Chondrocyte (in vitro differentiated cells): Measurements from ENCODE around the gene POMGNT2. TPM values are rescaled to one million over a fixed set of nuclear protein-coding genes. Genes with fewer than 3 reads are reported as not detected.

Experiments
- DNase-seq: peaks from one replicate; pipeline ENCODE4 v3.0.0; 2021; ENCODE audit warnings: mixed read lengths, low spot score
- H3K27ac Mint-ChIP-seq: one replicate; pipeline ENCODE4 v1.8.0; 2021; ENCODE audit warnings: mild to moderate bottlenecking, moderate library complexity, mixed read lengths; ENCODE audit not compliant: unreplicated experiment
- H3K27me3 Mint-ChIP-seq: 2 replicates; pipeline ENCODE4 v1.8.0; 2021; ENCODE audit warnings: low read depth, mixed read lengths
- H3K36me3 Mint-ChIP-seq: 2 replicates; pipeline ENCODE4 v1.8.0; 2021; ENCODE audit warnings: low read depth, mixed read lengths
- H3K4me1 Mint-ChIP-seq: 2 replicates; pipeline ENCODE4 v1.8.0; 2021; ENCODE audit warnings: low read depth, mild to moderate bottlenecking, mixed read lengths
- H3K4me3 Mint-ChIP-seq: one replicate; pipeline ENCODE4 v1.8.0; 2021; ENCODE audit warnings: mild to moderate bottlenecking, moderate library complexity, mixed read lengths; ENCODE audit not compliant: unreplicated experiment
- H3K9me3 Mint-ChIP-seq: 2 replicates; pipeline ENCODE4 v1.8.0; 2021; ENCODE audit warnings: low read depth, mixed read lengths
- total RNA-seq: library from RNA; stranded (reverse); gene quantifications from 3 replicates; pipeline ENCODE4 v1.2.1, GENCODE V29; 2021
- TF ChIP-seq, protein P1 (sequence below): fragments of 200-600 bp; sonication (generic); IDR thresholded peaks from 2 replicates; pipeline ENCODE4 v1.5.0; 2021; ENCODE audit warnings: antibody characterized with exemption, mild to moderate bottlenecking, moderate library complexity

Gene POMGNT2
- total RNA-seq, 1 donor from 2014 or later = 14.3 TPM

- Mint-ChIP-seq H3K27me3 (peaks cover 8% of the 10 kb centered on the region), H3K27ac (no peak overlapping the region), H3K4me3 (no peak overlapping the region), H3K4me1 (no peaks in the 10 kb centered on the region), H3K9me3 (no peaks in the 10 kb centered on the region), H3K36me3 (no peaks in the 10 kb centered on the region)
- TF ChIP-seq, protein P1, sequence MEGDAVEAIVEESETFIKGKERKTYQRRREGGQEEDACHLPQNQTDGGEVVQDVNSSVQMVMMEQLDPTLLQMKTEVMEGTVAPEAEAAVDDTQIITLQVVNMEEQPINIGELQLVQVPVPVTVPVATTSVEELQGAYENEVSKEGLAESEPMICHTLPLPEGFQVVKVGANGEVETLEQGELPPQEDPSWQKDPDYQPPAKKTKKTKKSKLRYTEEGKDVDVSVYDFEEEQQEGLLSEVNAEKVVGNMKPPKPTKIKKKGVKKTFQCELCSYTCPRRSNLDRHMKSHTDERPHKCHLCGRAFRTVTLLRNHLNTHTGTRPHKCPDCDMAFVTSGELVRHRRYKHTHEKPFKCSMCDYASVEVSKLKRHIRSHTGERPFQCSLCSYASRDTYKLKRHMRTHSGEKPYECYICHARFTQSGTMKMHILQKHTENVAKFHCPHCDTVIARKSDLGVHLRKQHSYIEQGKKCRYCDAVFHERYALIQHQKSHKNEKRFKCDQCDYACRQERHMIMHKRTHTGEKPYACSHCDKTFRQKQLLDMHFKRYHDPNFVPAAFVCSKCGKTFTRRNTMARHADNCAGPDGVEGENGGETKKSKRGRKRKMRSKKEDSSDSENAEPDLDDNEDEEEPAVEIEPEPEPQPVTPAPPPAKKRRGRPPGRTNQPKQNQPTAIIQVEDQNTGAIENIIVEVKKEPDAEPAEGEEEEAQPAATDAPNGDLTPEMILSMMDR = no peak
- DNase-seq = no peak
These were observed 70.0 kb downstream of the POMGNT2 start for GRCh38 chr3:43035801-43036365.

DNA sequence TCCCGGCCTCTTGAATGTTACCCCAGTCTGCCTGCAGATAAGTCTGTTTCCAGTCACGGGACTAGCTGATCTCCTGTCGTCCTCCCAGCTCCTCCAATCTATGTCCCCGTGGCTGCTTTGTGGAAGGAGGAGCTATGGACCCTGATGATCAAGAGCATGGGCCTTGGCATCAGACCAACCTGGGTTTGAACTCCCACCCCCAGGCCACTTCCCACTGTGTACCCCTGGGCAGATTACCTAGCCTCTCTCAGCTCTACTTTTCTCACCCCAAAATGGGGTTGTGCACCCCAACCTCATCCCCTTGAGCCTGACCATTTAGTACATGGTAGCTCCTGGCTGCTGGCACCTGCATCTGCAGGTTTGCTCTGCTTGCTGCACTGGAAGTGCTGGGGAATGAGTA lies 71.0 kb downstream of the POMGNT2 start:
- no peak overlapping the region for H3K27ac Mint-ChIP-seq
- no peaks in the 10 kb centered on the region for H3K9me3 Mint-ChIP-seq
- peaks cover 8% of the 10 kb centered on the region for H3K27me3 Mint-ChIP-seq
- no peak for DNase-seq
- TF ChIP-seq, protein P1 = no peak
- no peak overlapping the region for H3K4me3 Mint-ChIP-seq
- no peaks in the 10 kb centered on the region for H3K4me1 Mint-ChIP-seq
- no peaks in the 10 kb centered on the region for H3K36me3 Mint-ChIP-seq

GRCh38 chr3:43034200-43034599 lies 71.7 kb downstream of the POMGNT2 start:
- no peak overlapping the region for H3K27ac Mint-ChIP-seq

DNA sequence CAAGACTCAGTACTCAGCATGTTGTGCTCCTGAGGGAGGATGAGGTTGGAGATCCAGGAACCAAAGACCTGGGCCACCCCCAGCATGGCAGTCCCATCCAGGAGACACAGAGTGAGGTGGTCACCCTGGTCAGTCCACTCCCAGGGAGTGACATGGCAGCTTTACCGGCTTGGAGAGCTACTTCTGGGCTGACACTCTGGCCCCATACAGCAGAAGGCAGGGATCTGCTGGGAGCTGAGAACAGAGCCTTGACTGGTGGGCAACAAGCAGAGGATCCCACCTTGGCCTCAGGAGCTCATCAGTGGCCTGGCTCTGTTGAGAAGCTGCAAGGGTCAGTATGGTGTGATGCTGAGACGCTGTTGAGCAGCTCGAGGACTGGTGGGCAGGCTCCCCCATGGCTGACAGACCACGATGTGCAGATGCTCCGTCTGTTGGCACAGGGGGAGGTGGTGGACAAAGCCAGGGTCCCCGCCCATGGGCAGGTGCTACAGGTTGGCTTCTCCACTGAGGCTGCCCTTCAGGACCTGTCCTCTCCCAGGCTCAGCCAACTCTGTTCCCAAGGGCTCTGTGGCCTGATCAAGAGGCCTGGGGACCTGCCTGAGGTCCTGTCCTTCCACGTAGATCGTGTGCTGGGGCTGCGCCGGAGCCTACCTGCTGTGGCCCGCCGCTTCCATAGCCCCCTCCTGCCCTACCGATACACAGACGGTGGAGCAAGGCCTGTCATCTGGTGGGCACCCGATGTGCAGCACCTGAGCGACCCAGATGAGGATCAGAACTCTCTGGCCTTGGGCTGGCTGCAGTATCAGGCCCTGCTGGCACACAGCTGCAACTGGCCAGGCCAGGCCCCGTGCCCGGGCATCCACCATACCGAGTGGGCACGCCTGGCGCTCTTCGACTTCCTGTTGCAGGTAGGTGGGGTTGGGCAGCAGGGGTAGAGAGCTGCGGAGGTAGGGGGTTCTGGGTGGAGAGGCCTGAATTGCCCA lies 72.9 kb downstream of the POMGNT2 start:
- no peak overlapping the region for H3K27ac Mint-ChIP-seq
- no peaks in the 10 kb centered on the region for H3K36me3 Mint-ChIP-seq
- DNase-seq = no peak
- peaks cover 8% of the 10 kb centered on the region for H3K27me3 Mint-ChIP-seq
- H3K9me3 Mint-ChIP-seq = no peaks in the 10 kb centered on the region
- no peaks in the 10 kb centered on the region for H3K4me1 Mint-ChIP-seq
- TF ChIP-seq, protein P1 = no peak
- H3K4me3 Mint-ChIP-seq = no peak overlapping the region

More at GRCh38 chr3:43034200-43034599, 71.7 kb downstream of the POMGNT2 start:
- Mint-ChIP-seq H3K4me1 (no peaks in the 10 kb centered on the region), H3K9me3 (no peaks in the 10 kb centered on the region), H3K27me3 (peaks cover 8% of the 10 kb centered on the region), H3K36me3 (no peaks in the 10 kb centered on the region), H3K4me3 (no peak overlapping the region)
- TF ChIP-seq, protein P1 = no peak
- no peak for DNase-seq

GRCh38 chr3:43031889-43032545 lies 73.9 kb downstream of the POMGNT2 start:
- peaks cover 5% of the 10 kb centered on the region for H3K27me3 Mint-ChIP-seq
- no peaks in the 10 kb centered on the region for H3K36me3 Mint-ChIP-seq
- no peak overlapping the region for H3K4me3 Mint-ChIP-seq
- TF ChIP-seq, protein P1 = no peak
- no peak for DNase-seq
- H3K9me3 Mint-ChIP-seq = no peaks in the 10 kb centered on the region
- H3K27ac Mint-ChIP-seq = no peak overlapping the region
- H3K4me1 Mint-ChIP-seq = peaks cover 3% of the 10 kb centered on the region
